Measurements from ENCODE around the gene SLC13A5. TPM values are rescaled to one million over a fixed set of nuclear protein-coding genes. Genes with fewer than 3 reads are reported as not detected.

Gene SLC13A5
- total RNA-seq, 2 experiments from 2014 or later: not detected

DNA sequence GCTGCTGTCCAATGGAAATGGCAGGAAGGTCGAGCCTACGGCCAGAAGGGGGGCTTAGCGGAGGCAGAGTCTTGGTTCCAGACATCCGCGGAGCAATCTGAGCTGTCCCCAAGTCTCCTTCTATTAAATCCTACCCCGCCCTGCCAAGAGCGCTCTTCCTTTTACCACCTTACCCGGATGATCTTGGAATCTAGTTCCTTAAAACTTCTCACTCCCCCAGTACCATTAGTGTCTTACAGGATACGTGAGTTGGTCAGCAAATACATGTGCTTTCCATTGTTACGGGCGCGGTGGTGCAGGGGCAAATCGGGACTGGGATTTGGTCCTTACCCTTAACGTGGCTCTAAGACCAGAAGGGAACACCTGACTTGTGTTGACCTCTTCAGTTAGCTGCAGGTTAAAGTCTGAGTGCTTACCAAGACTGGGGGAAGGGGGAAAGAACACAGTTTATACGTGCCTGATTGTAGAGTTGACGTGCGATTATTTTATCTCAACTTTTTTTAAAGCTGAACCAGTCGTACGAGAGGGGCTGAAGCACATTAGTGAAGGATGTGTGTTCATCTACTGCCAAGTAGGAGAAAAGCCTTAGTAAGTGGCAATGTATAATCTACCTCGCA, 71.8 kb downstream of the SLC13A5 start:
- H3K36me3 Mint-ChIP-seq (ENCODE audit: low read depth): peaks cover 58% of the 10 kb centered on the region
- peak overlapping the region; percentile 76 to 88 for H3K27ac ChIP-seq (ENCODE audit: low read depth in 1 of 2, low read length in 2 of 2)
- H3K36me3 ChIP-seq (ENCODE audit: insufficient read depth, low read length): peaks cover 32% of the 10 kb centered on the region
- H3K4me1 ChIP-seq (ENCODE audit: insufficient read depth, low read length): peaks cover 38% of the 10 kb centered on the region
- peak overlapping the region; percentile 95 for H3K27ac Mint-ChIP-seq
- no peaks in the 10 kb centered on the region for H3K9me3 Mint-ChIP-seq
- peak in 3 of 14 experiments; percentile 7 to 39 (median 31) for DNase-seq
- peak; percentile 9 for ATAC-seq (ENCODE audit: poor library complexity)
- CTCF ChIA-PET: interaction anchor here (0.7 to 1.4 kb wide), 3 partner anchors 9 to 1202 kb away, joined by 3 to 5 read pairs (median 3); partner anchors contain the start of gene C1QBP
- TF ChIP-seq, protein P1, sequence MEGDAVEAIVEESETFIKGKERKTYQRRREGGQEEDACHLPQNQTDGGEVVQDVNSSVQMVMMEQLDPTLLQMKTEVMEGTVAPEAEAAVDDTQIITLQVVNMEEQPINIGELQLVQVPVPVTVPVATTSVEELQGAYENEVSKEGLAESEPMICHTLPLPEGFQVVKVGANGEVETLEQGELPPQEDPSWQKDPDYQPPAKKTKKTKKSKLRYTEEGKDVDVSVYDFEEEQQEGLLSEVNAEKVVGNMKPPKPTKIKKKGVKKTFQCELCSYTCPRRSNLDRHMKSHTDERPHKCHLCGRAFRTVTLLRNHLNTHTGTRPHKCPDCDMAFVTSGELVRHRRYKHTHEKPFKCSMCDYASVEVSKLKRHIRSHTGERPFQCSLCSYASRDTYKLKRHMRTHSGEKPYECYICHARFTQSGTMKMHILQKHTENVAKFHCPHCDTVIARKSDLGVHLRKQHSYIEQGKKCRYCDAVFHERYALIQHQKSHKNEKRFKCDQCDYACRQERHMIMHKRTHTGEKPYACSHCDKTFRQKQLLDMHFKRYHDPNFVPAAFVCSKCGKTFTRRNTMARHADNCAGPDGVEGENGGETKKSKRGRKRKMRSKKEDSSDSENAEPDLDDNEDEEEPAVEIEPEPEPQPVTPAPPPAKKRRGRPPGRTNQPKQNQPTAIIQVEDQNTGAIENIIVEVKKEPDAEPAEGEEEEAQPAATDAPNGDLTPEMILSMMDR (IDR thresholded peaks at IDR 0.05): no peak
- intact Hi-C loops (cut with DNase I, micrococcal nuclease): loop anchor here (1.0 to 10.0 kb wide), 4 partner anchors 10 to 1217 kb away; partner anchors contain the start of genes C17orf100 (in 1 of the 2), DERL2 (in 1 of the 2), MED31 (in 1 of the 2) and MIS12 (in 1 of the 2)
- no peaks in the 10 kb centered on the region for H3K27me3 Mint-ChIP-seq
- POLR2A ChIA-PET: interaction anchor here (0.8 to 3.8 kb wide), 4 partner anchors 10 to 363 kb away, joined by 3 to 30 read pairs (median 8); partner anchors contain the start of genes C17orf100 and MED31
- H3K4me3 ChIP-seq (ENCODE audit: low read length): peak overlapping the region; percentile 98
- H3K4me3 Mint-ChIP-seq: peak overlapping the region; percentile 99
- no peaks in the 10 kb centered on the region for H3K9me3 ChIP-seq (ENCODE audit: control insufficient read depth in 1 of 2, insufficient read depth in 1 of 2, low read length in 2 of 2)
- H3K27me3 ChIP-seq (ENCODE audit: control insufficient read depth in 1 of 2, insufficient read depth in 2 of 2, low read length in 2 of 2): no peaks in the 10 kb centered on the region
- H3K4me1 Mint-ChIP-seq (ENCODE audit: low read depth): peaks cover 82% of the 10 kb centered on the region

- Mint-ChIP-seq H3K4me1 (ENCODE audit: low read depth) (peaks cover 77% of the 10 kb centered on the region), H3K27me3 (no peaks in the 10 kb centered on the region), H3K9me3 (no peaks in the 10 kb centered on the region), H3K36me3 (ENCODE audit: low read depth) (peaks cover 52% of the 10 kb centered on the region), H3K4me3 (peak within 1 kb of the TSS; percentile 99), H3K27ac (peak within 1 kb of the TSS; percentile 95)
- Histone ChIP-seq H3K9me3 (ENCODE audit: control insufficient read depth in 1 of 2, insufficient read depth in 1 of 2, low read length in 2 of 2) (no peaks in the 10 kb centered on the region), H3K4me3 (ENCODE audit: low read length) (peak within 1 kb of the TSS; percentile 98), H3K36me3 (ENCODE audit: insufficient read depth, low read length) (peaks cover 28% of the 10 kb centered on the region), H3K27me3 (ENCODE audit: control insufficient read depth in 1 of 2, insufficient read depth in 2 of 2, low read length in 2 of 2) (no peaks in the 10 kb centered on the region), H3K4me1 (ENCODE audit: insufficient read depth, low read length) (peaks cover 38% of the 10 kb centered on the region), H3K27ac (ENCODE audit: low read depth in 1 of 2, low read length in 2 of 2) (peak within 1 kb of the TSS; percentile 76 to 88)
- TF ChIP-seq, protein P1 (IDR thresholded peaks at IDR 0.05): no peak
- CTCF ChIA-PET: no interaction called here
- POLR2A ChIA-PET: interaction anchor here (0.8 to 3.8 kb wide), 4 partner anchors 11 to 364 kb away, joined by 3 to 30 read pairs (median 8); partner anchors contain the start of genes C17orf100 and MED31
- intact Hi-C loops (cut with DNase I, micrococcal nuclease): loop anchor here (1.0 to 10.0 kb wide), 4 partner anchors 11 to 1216 kb away; partner anchors contain the start of genes C17orf100 (in 1 of the 2), DERL2 (in 1 of the 2), MED31 (in 1 of the 2) and MIS12 (in 1 of the 2)
- peak; percentile 81 for ATAC-seq (ENCODE audit: poor library complexity)
- DNase-seq: peak; percentile 71 to 94 (median 88)
These were observed 72.5 kb downstream of the SLC13A5 start, which contains the start of the genes KIAA0753 and TXNDC17 for GRCh38 chr17:6640536-6641246. Gene KIAA0753, minus strand, starts transcription at chr17:6640711. Its CDS starts 5,608 bp downstream, at chr17:6635103. Gene TXNDC17, plus strand, starts transcription at chr17:6641060. Its CDS starts 23 bp downstream, at chr17:6641083.
